ENCODE measurements around the gene GLT8D1.

DNA sequence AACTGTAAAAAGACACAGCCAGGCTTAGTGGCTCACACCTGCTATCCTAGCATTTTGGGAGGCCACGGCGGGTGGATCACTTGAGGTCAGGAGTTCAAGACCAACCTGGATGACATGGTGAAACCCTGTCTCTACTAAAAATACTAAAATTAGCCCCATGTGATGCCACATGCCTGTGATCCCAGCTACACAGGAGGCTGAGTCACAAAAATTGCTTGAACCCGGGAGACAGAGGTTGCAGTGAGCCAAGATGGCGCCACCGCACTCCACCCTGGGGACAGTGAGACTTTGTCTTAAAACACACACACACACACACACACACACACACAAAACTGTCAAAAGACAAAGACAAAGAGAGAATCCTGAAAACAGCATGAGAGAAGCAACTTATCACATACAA, 18.3 kb upstream of the GLT8D1 start:
- TF ChIP-seq, protein P1, sequence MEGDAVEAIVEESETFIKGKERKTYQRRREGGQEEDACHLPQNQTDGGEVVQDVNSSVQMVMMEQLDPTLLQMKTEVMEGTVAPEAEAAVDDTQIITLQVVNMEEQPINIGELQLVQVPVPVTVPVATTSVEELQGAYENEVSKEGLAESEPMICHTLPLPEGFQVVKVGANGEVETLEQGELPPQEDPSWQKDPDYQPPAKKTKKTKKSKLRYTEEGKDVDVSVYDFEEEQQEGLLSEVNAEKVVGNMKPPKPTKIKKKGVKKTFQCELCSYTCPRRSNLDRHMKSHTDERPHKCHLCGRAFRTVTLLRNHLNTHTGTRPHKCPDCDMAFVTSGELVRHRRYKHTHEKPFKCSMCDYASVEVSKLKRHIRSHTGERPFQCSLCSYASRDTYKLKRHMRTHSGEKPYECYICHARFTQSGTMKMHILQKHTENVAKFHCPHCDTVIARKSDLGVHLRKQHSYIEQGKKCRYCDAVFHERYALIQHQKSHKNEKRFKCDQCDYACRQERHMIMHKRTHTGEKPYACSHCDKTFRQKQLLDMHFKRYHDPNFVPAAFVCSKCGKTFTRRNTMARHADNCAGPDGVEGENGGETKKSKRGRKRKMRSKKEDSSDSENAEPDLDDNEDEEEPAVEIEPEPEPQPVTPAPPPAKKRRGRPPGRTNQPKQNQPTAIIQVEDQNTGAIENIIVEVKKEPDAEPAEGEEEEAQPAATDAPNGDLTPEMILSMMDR (IDR thresholded peaks at IDR 0.05): no peak
- no peak for TF ChIP-seq HDAC2 (IDR thresholded peaks at IDR 0.05)
- TF ChIP-seq RAD21 (conservative IDR thresholded peaks at IDR 0.05 in 1 of 2, IDR thresholded peaks at IDR 0.05 in 1 of 2): no peak
- TF ChIP-seq RFX5 (IDR thresholded peaks at IDR 0.05): no peak
- no peak for TF ChIP-seq SMC3 (IDR thresholded peaks at IDR 0.05)
- no peak for TF ChIP-seq ELK1 (IDR thresholded peaks at IDR 0.05; ENCODE audit: low read depth, low read length)

Measured in A549 (cell line).